ENCODE data around the gene HDAC4.

The HDAC4 gene

GRCh38 chr2:239094867-239095266 is 306.0 kb downstream of the HDAC4 start:
- no peak for DNase-seq

- no peak for DNase-seq
Observed at GRCh38 chr2:239093952-239094351, 306.9 kb downstream of the HDAC4 start.

- DNase-seq, result no peak
Observed at GRCh38 chr2:239093542-239093941, 307.3 kb downstream of the HDAC4 start.

- DNase-seq, result no peak
Observed at GRCh38 chr2:239092571-239093294, 308.1 kb downstream of the HDAC4 start.

GRCh38 chr2:239089884-239090283 is 310.9 kb downstream of the HDAC4 start:
- DNase-seq, result no peak

- peak; percentile 44 for DNase-seq
Observed at GRCh38 chr2:239087046-239087710, 313.6 kb downstream of the HDAC4 start.

GRCh38 chr2:239086325-239087020 is 314.3 kb downstream of the HDAC4 start:
- no peak for DNase-seq

GRCh38 chr2:239085201-239085992 is 315.4 kb downstream of the HDAC4 start:
- no peak for DNase-seq

GRCh38 chr2:239084007-239084406 is 316.8 kb downstream of the HDAC4 start:
- no peak for DNase-seq

GRCh38 chr2:239082425-239082824 is 318.4 kb downstream of the HDAC4 start:
- DNase-seq, result no peak

- no peak for DNase-seq
Observed at GRCh38 chr2:239081622-239082021, 319.2 kb downstream of the HDAC4 start.

GRCh38 chr2:239081046-239081445 is 319.8 kb downstream of the HDAC4 start:
- no peak for DNase-seq

- DNase-seq, result no peak
Observed at GRCh38 chr2:239079671-239080294, 321.0 kb downstream of the HDAC4 start.

- no peak for DNase-seq
Observed at GRCh38 chr2:239078128-239078924, 322.5 kb downstream of the HDAC4 start.

GRCh38 chr2:239077260-239077659 is 323.6 kb downstream of the HDAC4 start:
- no peak for DNase-seq

GRCh38 chr2:239075918-239076758 is 324.7 kb downstream of the HDAC4 start:
- DNase-seq, result no peak

- no peak for DNase-seq
Observed at GRCh38 chr2:239073745-239074530, 326.9 kb downstream of the HDAC4 start.

- no peak for DNase-seq
Observed at GRCh38 chr2:239073270-239073669, 327.6 kb downstream of the HDAC4 start.

GRCh38 chr2:239072786-239073185 is 328.0 kb downstream of the HDAC4 start:
- DNase-seq, result no peak

GRCh38 chr2:239070466-239070865 is 330.4 kb downstream of the HDAC4 start:
- DNase-seq, result no peak
